ENCODE results near the gene CHRNB4.
"Not testable (repeated sequence)": the region's sequence is repeated elsewhere in the genome, so short reads cannot be mapped to it uniquely, and the experiment has no call there.

CHRNB4 gene

GRCh38 chr15:78641102-78641748, at the start of gene CHRNB4:
Gene CHRNB4 (minus strand): TSS chr15:78641210. CDS start chr15:78641133, 77 bp downstream.
- no peak for TF ChIP-seq JUND (IDR thresholded peaks at IDR 0.05; ENCODE audit: low read depth)
- DNase-seq (ENCODE audit: low read depth in 1 of 2, low spot score in 1 of 2): no peak
- in situ Hi-C loops (cut with HindIII; ENCODE audit: low pct_unique_long_range_greater_than_20kb, low sequenced_read_pairs): no loop called here

GRCh38 chr15:78689626-78690025, 48.6 kb upstream of the CHRNB4 start:
- in situ Hi-C loops (cut with HindIII; ENCODE audit: low pct_unique_long_range_greater_than_20kb, low sequenced_read_pairs): no loop called here
- TF ChIP-seq JUND (IDR thresholded peaks at IDR 0.05; ENCODE audit: low read depth): no peak
- no peak for DNase-seq (ENCODE audit: low read depth in 1 of 2, low spot score in 1 of 2)

- in situ Hi-C loops (cut with HindIII; ENCODE audit: low pct_unique_long_range_greater_than_20kb, low sequenced_read_pairs): no loop called here
- no peak for TF ChIP-seq JUND (IDR thresholded peaks at IDR 0.05; ENCODE audit: low read depth)
Observed at GRCh38 chr15:78685925-78686324, 44.9 kb upstream of the CHRNB4 start.

GRCh38 chr15:78685159-78685921, 44.3 kb upstream of the CHRNB4 start:
- no peak for TF ChIP-seq JUND (IDR thresholded peaks at IDR 0.05; ENCODE audit: low read depth)
- in situ Hi-C loops (cut with HindIII; ENCODE audit: low pct_unique_long_range_greater_than_20kb, low sequenced_read_pairs): no loop called here
- no peak for DNase-seq (ENCODE audit: low read depth in 1 of 2, low spot score in 1 of 2)

More at GRCh38 chr15:78685925-78686324, 44.9 kb upstream of the CHRNB4 start:
- DNase-seq (ENCODE audit: low read depth in 1 of 2, low spot score in 1 of 2): no peak

GRCh38 chr15:78684657-78685056, 43.6 kb upstream of the CHRNB4 start:
- in situ Hi-C loops (cut with HindIII; ENCODE audit: low pct_unique_long_range_greater_than_20kb, low sequenced_read_pairs): no loop called here
- peak in 1 of 2 experiments; percentile 47 for DNase-seq (ENCODE audit: low read depth in 1 of 2, low spot score in 1 of 2)
- TF ChIP-seq JUND (IDR thresholded peaks at IDR 0.05; ENCODE audit: low read depth): no peak

GRCh38 chr15:78683599-78683998, 42.6 kb upstream of the CHRNB4 start:
- DNase-seq (ENCODE audit: low read depth in 1 of 2, low spot score in 1 of 2); in situ Hi-C loops (cut with HindIII; ENCODE audit: low pct_unique_long_range_greater_than_20kb, low sequenced_read_pairs): not testable (repeated sequence)

- in situ Hi-C loops (cut with HindIII; ENCODE audit: low pct_unique_long_range_greater_than_20kb, low sequenced_read_pairs): no loop called here
- TF ChIP-seq JUND (IDR thresholded peaks at IDR 0.05; ENCODE audit: low read depth): no peak
- DNase-seq (ENCODE audit: low read depth in 1 of 2, low spot score in 1 of 2): no peak
Observed at GRCh38 chr15:78682693-78683410, 41.8 kb upstream of the CHRNB4 start.

- in situ Hi-C loops (cut with HindIII; ENCODE audit: low pct_unique_long_range_greater_than_20kb, low sequenced_read_pairs): no loop called here
- no peak for TF ChIP-seq JUND (IDR thresholded peaks at IDR 0.05; ENCODE audit: low read depth)
- peak in 1 of 2 experiments; percentile 40 for DNase-seq (ENCODE audit: low read depth in 1 of 2, low spot score in 1 of 2)
Observed at GRCh38 chr15:78682004-78682651, 41.1 kb upstream of the CHRNB4 start.

- in situ Hi-C loops (cut with HindIII; ENCODE audit: low pct_unique_long_range_greater_than_20kb, low sequenced_read_pairs): no loop called here
- no peak for DNase-seq (ENCODE audit: low read depth in 1 of 2, low spot score in 1 of 2)
- no peak for TF ChIP-seq JUND (IDR thresholded peaks at IDR 0.05; ENCODE audit: low read depth)
Observed at GRCh38 chr15:78681281-78682003, 40.4 kb upstream of the CHRNB4 start.

- no peak for TF ChIP-seq JUND (IDR thresholded peaks at IDR 0.05; ENCODE audit: low read depth)
- in situ Hi-C loops (cut with HindIII; ENCODE audit: low pct_unique_long_range_greater_than_20kb, low sequenced_read_pairs): no loop called here
- no peak for DNase-seq (ENCODE audit: low read depth in 1 of 2, low spot score in 1 of 2)
Observed at GRCh38 chr15:78680431-78681075, 39.5 kb upstream of the CHRNB4 start.

GRCh38 chr15:78679089-78679511, 38.1 kb upstream of the CHRNB4 start:
- no peak for TF ChIP-seq JUND (IDR thresholded peaks at IDR 0.05; ENCODE audit: low read depth)
- DNase-seq (ENCODE audit: low read depth in 1 of 2, low spot score in 1 of 2): no peak
- in situ Hi-C loops (cut with HindIII; ENCODE audit: low pct_unique_long_range_greater_than_20kb, low sequenced_read_pairs): no loop called here
